Dermis blood vessel endothelial cell (primary cell): Measurements from ENCODE around the gene VILL. TPM values are rescaled to one million over a fixed set of nuclear protein-coding genes. Genes with fewer than 3 reads are reported as not detected.
A peak's percentile ranks its signal among the peaks of the same experiment; 100 is the strongest.
"Not testable (repeated sequence)": the region's sequence is repeated elsewhere in the genome, so short reads cannot be mapped to it uniquely, and the experiment has no call there.

ENCODE experiments used
- DNase-seq: peaks from one replicate; pipeline ENCODE4 v3.0.0; 2010
- total RNA-seq: library from RNA; depleted of rRNA; stranded (reverse); fragments of >200 nt; gene quantifications from 2 replicates; pipeline ENCODE4 v1.2.3, GENCODE V29; 2014

VILL gene
- total RNA-seq, 1 donor from 2014 or later, result 8.0 TPM

GRCh38 chr3:37964146-37964545, 26.4 kb upstream of the VILL start:
- no peak for DNase-seq

GRCh38 chr3:37964716-37965115, 25.9 kb upstream of the VILL start:
- no peak for DNase-seq

GRCh38 chr3:37967260-37967881, 23.2 kb upstream of the VILL start:
- peak; percentile 85 for DNase-seq

- no peak for DNase-seq
Measured at GRCh38 chr3:37968199-37968598, 22.4 kb upstream of the VILL start.

GRCh38 chr3:37968813-37969595, 21.6 kb upstream of the VILL start:
- no peak for DNase-seq

- no peak for DNase-seq
Measured at GRCh38 chr3:37969596-37970100, 20.9 kb upstream of the VILL start.

GRCh38 chr3:37970802-37971201, 19.8 kb upstream of the VILL start:
- DNase-seq, result no peak

GRCh38 chr3:37971467-37971866, 19.1 kb upstream of the VILL start:
- DNase-seq, result no peak

GRCh38 chr3:37972056-37972455, 18.5 kb upstream of the VILL start:
- not testable (repeated sequence) for DNase-seq

- DNase-seq, result no peak
Measured at GRCh38 chr3:37973246-37974054, 17.1 kb upstream of the VILL start.

GRCh38 chr3:37974121-37975083, 16.2 kb upstream of the VILL start:
- peak; percentile 88 for DNase-seq

- DNase-seq, result no peak
Measured at GRCh38 chr3:37979541-37980461, 10.8 kb upstream of the VILL start.

GRCh38 chr3:37980462-37981347, 9.9 kb upstream of the VILL start:
- DNase-seq, result no peak

GRCh38 chr3:37981348-37981664, 9.3 kb upstream of the VILL start:
- DNase-seq, result no peak

GRCh38 chr3:37982331-37982730, 8.3 kb upstream of the VILL start:
- DNase-seq, result no peak

GRCh38 chr3:37984051-37984450, 6.5 kb upstream of the VILL start:
- DNase-seq, result no peak

- DNase-seq, result no peak
Measured at GRCh38 chr3:37984596-37984995, 6.0 kb upstream of the VILL start.

GRCh38 chr3:37985637-37986320, 4.8 kb upstream of the VILL start:
- DNase-seq, result no peak
